Fibroblast of lung (primary cell): ENCODE data around the gene EBF3.
A peak's percentile ranks its signal among the peaks of the same experiment; 100 is the strongest.

Experiments used
- CTCF ChIP-seq, 2 donors: IDR thresholded peaks in 1 of 2; conservative IDR thresholded peaks in 1 of 2; 1 replicate in 1 of 2; 2 replicates in 1 of 2; pipeline ENCODE4 v1.5.1; 2011 to 2012; ENCODE audit warnings: low read length in 2 of 2, control low read depth in 1 of 2, inconsistent platforms in 1 of 2, low read depth in 1 of 2, mild to moderate bottlenecking in 1 of 2
- EZH2 ChIP-seq: IDR thresholded peaks from 2 replicates; pipeline ENCODE4 v1.5.1; 2012; ENCODE audit warnings: low read length, control low read depth, mild to moderate bottlenecking; ENCODE audit errors: missing control alignments

DNA sequence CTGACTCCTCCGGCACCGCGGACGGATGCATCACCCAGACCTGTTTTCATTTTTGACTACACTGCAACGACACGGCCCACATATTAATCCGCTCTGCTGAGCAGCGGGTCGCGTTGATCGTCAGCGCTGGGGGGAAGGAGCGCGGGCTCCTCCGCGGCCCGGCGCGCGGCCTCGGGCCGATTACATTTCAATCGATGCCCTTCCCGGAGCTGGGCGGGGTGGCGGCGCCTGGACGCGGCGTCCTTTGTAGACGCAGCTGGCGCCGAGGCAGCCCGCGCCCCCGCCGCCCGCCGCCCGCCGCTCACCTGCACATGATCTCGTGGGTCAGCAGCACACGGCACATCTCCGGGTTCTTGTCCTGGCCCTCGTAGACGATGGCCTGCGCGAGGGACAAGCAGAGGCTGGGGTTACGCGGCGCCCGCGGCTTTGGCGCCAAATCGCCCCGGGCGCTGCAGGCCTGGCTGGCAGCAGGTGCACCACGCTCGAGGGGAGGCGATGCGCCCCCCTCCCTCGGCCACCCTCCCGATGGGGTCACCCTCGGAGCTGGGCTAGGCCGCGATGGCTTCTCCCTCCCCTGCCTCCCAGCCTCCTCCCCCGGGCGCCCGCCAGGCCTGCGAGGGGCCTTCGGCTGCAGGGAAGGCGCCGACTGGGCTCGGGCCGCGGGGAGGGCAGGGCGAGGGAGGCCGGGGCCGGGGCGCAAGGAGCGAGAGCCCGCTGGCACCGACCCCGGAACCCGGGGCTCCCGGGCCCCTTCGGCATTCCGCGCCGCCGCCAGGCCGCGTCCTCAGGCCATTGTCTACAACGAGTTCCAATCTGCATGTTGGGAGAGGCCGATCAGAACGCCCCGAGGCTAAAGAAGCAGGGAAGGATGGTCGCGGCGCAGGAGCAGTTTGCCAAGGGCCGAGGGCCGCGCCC, 5.2 kb downstream of the EBF3 start:
- TF ChIP-seq EZH2 (peak; percentile 61), CTCF (conservative IDR thresholded peaks at IDR 0.05 in 1 of 2, IDR thresholded peaks at IDR 0.05 in 1 of 2; ENCODE audit: low read depth in 1 of 2, low read length in 2 of 2) (no peak)
